LHCN-M2 (cell line): Measurements from ENCODE around the gene HACD1. TPM values are rescaled to one million over a fixed set of nuclear protein-coding genes. Genes with fewer than 3 reads are reported as not detected.

Experiments used
- DNase-seq: peaks from one replicate; pipeline ENCODE4 v3.0.0-alpha.2; 2012; ENCODE audit warnings: low read depth
- polyA plus RNA-seq: library from polyadenylated mRNA; unstranded; fragments of >200 nt; gene quantifications from one replicate; pipeline ENCODE4 v1.2.1, GENCODE V29; 2012; ENCODE audit warnings: missing spikeins
- total RNA-seq: library from RNA; depleted of rRNA; stranded (reverse); fragments of >200 nt; gene quantifications from 2 replicates; pipeline ENCODE4 v1.2.3, GENCODE V29; 2014; rRNA removed

Gene HACD1, protein sequence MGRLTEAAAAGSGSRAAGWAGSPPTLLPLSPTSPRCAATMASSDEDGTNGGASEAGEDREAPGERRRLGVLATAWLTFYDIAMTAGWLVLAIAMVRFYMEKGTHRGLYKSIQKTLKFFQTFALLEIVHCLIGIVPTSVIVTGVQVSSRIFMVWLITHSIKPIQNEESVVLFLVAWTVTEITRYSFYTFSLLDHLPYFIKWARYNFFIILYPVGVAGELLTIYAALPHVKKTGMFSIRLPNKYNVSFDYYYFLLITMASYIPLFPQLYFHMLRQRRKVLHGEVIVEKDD
- total RNA-seq = 39.8 and 44.3 TPM in 2 replicates
- 102 TPM for polyA plus RNA-seq

DNA sequence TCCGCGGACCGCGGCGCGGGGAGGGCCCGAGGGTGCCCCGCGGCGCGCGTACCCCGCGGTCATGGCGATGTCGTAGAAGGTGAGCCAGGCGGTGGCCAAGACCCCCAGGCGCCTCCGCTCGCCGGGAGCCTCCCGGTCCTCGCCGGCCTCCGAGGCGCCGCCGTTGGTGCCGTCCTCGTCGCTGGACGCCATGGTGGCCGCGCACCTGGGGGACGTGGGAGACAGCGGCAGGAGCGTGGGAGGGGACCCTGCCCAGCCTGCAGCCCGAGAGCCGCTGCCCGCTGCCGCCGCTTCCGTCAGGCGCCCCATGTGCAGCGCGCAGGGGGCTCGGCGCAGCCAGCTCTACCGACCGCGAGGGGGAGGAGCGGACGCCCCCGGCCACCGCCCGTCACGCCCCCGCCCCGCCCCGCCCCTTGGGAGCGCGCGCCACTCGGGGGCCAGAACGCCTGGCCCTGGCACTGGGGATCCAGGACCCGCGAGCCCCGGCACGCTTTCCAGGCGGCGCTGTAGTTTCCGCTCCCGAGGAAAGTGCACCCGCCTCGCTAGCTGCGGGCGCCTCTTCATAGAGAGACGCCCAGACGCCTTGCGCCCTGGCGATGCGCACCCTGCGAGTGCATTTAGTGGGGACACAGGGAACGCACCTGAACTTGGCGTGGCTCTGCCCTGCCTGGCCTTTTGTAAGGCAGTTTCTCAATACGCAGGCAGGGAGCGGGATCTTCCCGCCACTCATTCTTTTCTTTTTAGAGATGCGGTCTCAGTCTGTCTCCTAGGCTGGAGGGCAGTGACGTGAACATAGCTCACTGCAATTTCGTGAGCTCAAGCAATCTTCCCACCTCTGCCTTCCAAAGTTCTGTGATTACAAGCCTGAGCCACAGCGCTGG lies at the start of gene HACD1:
TSS of gene HACD1 (minus strand) at position 344 of the 881 bp plus-strand sequence. CDS start at position 309, 35 bp downstream.
- peak; percentile 67 for DNase-seq

DNA sequence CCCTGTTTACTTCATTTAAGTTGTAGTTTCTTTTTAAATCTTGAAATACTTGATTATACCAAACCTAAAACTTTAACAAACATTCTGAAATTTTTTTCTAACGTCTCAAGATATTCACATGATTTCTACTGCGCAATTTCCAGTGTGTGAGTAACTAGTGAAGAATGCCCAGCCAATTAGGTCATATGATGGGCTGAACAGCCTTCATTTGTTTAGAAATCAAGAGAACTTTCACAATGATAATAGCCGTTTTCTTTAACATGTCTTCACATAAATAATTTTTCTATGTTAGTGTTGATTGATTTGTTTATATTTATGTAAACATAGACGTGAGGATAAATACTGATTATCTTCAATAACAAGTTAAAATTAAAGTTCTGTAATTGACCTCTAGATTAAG lies 48.6 kb upstream of the HACD1 start:
- peak; percentile 91 for DNase-seq

DNA sequence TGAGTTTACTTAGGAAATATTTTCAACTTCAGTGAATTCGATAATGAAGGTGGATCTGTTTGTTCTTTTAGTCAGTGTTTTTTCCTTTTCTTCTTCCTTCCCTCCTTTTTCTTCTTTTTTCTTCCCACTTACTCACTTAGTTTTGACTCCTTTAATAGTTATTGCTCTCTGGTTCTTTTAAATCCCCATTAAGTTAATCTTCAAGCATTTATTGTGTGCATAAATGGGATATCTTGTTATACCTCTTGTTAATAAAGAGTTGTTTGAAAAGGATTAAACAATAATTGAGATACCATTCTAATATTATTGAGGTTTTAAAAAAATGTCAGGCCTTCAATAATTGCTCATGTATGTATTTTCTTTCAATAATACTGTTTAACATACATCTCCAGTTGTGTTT lies 46.3 kb upstream of the HACD1 start:
- DNase-seq = no peak

DNA sequence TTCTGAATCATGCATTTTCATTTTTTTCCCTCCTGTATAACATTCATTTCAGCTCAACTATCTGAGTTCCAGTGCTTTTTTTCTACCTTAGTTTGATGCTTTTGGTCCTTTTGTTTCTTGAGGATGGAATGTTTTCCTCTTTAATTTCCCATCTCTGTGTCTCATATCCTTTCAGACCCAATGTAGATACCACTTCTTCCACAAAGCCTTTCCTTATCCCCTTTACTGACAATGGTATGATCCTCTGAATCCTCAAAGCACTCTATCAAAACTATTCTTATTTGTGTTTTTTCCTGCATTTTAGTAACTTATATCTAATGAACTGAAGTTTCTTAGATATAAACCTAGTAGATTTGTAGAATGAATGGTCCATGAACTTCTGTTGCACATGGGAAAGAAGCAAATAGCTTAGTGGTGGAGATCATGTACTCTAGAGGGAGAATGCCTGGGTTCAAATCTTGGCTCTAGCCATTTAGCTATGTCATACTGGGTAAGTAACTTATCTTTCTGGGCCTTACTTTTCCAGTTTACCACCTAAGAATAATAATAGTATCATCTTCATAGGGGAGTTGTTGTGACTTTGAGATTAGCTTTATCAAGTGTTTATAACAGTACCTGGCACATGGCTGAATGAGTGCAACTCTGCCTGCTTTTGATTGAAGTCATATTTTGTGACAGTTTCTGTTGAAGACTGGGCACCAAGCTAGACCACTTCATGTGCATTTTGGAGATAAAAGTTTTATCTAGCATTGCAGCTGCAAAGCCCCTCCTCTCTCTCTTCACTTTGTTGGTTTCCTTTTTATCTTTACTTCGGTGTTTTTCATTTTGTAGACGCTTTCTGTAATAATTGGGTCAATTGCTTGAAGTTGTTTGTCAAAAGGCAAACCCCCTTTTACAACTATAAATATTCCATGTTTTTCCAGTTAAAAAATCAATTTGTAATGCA lies 45.3 kb upstream of the HACD1 start:
- DNase-seq = no peak

DNA sequence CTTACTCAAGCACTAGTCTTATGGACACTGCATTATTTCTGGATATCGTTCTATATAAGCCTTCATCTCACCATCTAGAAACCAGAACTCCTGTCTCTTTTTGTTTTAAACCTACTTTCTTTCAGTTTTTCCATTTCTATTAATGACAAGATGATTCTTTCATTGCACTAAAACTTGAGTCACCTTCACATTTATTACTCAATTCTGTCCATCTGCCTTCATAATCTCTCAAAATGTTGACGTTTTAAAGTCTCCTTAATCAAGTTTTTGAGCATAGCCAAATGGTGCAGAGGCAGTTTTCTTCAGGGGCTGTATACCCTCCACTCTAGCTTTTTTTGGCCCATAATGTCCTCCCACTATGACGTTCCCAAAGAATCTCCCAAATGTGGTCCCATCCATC lies 44.3 kb upstream of the HACD1 start:
- DNase-seq = no peak

DNA sequence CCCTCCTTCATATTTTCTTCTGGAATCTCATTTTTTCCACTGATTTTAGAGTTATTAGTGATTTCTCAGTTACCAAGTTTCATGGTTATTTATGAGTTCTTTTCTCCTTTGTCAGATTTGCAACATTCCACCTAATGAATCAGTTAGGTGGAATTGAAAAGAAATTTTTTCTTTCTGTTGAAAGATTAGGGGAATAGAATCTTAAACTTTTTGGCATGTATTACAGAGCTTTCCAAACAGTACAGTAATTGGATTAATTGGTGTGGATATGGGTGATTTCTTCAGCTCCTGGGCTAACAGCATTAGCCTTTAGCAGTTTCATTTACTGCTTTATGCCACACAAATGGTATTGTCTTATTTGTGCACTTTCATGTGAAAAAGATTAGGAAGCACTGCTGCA lies 43.7 kb upstream of the HACD1 start:
- no peak for DNase-seq

DNA sequence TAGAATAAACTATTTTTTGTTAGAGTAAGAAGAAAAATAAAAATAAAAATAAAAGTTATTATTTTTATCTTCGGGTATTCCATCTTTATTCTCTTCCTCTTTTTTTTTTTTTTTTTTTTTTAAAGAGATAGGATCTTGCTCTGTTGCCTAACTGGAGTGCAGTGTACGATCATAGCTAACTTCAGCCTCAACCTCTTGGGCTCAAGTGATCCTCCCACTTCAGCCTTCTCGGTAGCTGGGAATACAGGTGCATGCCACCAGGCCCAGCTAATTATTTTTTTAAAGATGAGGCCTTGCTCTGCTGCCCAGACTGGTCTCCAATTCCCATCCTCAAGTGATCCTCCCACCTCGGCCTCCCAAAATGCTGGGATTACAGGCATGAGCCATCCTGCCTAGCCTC lies 42.2 kb upstream of the HACD1 start:
- DNase-seq = no peak

DNA sequence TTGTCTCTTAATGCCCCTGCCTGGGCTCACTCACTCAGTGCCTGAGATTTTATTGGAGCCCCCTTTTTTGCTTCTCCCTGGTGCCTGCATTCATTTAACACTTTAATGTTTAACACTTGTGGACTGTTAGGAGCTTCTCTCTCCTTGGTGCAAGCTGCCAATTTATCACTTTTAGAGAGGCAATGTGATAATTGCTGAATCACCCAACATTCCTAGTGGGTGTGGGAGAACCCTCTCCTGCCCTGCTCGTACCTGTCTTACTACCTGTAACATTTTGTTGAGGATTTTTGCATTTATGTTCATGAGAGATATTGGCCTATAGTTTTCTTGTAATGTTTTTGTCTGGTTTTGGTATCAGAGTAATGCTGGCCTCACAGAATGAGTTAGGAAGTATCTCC lies 39.9 kb upstream of the HACD1 start:
- DNase-seq = no peak

DNA sequence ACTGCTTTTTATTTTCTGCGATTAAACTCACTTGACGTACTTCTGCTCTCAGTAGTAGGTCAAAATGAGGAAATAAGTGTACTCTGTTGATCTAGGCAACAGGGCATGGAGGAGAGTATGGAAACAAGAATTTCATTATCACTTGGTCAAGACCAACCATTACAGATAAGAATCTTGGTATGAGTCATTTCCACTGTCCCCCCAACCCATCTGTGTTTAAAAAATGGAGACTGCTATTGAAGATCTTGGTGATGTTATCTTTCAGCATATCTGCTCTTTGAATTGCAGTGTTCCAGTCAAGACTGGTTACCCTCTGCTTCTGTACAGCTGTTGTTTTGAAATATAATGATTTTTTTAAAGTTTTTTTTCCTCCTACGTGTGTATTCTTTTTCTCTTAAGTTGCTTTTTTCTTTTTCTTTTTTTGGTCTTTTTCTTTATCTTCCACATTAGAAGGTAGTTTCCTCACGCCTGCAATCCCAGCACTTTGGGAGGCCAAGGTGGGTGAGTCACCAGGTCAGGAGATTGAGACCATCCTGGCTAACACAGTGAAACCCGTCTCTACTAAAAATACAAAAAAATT lies 38.5 kb upstream of the HACD1 start:
- no peak for DNase-seq

DNA sequence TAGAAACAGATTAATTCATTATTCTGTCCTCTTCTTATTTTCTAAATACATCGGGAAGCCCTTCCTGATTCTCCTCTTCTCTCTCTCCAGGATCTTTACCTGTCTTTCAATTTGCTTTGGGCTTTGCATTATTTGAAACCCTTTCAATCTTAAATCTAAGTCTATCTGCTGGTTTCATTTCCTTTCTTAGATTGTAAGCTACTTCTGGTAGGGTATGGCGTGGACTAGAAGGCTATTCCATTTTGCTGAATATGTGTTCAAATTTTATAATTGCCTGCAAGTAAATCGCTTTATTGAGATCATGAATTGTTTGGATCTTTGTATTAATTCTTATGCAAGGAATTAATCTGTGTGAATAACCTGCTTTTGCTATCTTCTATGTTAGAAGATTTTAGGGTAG lies 37.8 kb upstream of the HACD1 start:
- DNase-seq = no peak

DNA sequence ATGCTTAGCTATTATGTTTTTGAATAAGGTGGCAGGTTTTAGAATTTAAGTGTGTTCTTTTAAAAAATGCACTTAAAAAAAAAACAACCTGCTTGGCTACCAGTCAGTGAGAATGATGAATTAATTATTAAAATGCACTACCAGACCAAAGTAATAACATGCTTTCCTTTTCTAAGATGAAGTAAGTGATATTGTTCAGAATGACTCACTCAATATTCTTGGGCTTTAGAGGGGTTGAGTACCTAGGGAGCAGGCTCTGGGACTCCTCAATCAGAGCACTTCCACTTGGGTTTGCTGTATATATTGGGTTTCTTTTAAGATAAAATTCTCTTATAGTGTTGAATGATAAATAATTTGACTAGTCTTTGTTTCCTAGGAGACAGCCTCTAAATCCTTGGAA lies 35.4 kb upstream of the HACD1 start:
- DNase-seq = peak; percentile 41

DNA sequence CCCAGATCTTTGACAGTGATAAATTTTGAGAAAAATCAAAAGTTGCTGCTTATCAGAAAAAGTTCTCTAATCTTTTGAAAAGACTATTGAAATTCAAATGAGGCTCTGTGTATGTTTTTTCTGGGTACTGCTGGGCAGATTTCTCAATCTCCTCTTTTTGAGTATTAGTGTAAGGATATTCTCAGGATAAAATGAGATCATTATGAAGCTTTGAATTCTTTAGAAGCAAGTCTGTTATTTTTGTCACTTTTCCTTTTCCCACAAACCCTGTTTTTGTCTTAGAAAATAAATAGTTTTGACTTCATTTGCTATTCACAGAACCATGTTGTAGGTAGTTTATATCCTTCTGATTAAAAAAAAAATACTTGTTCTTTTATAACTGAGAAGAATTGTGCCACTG lies 34.7 kb upstream of the HACD1 start:
- DNase-seq = no peak

DNA sequence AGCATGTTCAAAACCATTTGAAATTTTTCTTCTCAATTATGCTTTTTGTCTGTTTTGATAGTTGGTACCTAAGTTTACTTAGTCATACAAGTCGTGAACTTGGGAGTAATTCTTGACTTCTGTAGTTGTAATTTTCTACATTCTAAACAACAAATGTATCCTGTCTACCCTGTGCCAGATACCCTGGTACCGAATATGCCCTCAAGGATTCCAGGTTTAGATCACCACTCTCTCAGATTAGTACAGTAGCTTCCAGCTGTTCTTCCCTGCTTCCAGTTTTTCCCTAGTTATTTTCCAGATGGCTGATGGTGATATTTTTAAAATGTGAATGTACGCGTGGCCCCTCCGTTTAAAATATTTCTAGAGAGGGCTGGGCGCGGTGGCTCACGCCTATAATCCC lies 33.2 kb upstream of the HACD1 start:
- DNase-seq = peak; percentile 58

DNA sequence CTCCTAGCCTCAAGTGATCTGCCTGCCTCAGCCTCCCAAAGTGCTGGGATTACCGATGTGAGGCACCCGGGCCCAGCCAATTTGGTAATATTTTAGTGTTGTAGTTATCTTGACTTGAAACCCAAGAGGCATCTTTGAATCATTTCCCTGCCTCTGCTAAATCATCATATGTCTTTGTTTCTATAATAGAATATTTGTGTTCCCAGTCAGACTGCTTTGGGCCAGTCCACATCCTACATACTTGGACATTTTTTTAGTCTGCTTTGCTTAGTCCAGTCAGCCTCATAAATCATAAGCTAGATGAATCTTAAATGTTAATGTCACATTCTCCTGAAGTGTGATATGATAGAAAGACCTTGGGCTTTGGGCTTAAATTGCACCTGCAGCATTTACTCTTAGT lies 32.7 kb upstream of the HACD1 start:
- peak; percentile 49 for DNase-seq

DNA sequence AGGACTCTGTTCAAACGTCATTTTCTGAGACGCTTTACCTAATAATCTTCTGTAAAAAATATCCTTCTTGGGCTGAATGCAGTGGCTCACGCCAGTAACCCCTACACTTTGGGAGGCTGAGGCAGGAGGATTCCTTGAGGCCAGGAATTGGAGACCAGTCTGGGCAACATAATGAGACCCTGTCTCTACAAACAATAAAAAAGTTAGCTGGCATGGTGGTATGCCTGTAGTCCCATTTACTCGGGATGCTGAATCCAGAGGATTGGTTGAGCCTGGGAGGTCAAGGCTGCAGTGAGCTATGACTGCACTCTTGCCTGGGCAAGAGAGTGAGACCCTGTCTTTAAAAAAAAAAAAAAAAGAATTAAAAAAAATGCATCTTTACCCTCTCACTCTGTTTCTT lies 31.9 kb upstream of the HACD1 start:
- no peak for DNase-seq

DNA sequence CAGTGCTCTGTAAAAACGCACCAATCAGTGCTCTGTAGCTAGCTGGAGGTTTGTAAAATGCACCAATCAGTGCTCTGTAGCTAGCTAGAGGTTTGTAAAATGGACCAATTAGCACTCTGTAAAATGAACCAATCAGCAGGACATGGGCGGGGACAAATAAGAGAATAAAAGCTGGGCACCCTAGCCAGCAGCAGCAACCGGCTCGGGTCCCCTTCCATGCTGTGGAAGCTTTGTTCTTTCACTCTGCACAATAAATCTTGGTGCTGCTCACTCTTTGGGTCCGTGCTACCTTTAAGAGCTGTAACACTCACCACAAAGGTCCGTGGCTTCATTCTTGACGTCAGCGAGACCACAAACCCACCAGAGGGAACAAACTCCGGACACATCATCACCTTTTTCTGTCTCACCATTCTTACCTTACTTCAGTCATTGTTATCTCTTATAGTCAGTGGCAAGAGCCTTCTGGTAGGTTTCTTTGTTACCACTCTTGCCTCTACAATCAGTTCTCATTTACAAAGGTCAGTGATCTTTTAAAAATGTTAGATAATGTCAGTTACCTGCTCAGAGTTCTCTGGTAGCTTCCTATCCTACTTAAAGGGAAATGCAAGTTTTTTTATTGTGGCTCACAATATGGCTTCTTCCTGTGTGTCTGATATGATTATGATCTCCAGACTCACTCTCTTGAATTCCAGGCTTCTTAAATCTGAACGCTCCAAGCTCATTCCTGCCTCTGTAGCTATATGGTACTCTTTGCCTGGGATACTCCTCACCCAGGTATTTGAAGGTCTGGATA lies 31.3 kb upstream of the HACD1 start:
- no peak for DNase-seq

DNA sequence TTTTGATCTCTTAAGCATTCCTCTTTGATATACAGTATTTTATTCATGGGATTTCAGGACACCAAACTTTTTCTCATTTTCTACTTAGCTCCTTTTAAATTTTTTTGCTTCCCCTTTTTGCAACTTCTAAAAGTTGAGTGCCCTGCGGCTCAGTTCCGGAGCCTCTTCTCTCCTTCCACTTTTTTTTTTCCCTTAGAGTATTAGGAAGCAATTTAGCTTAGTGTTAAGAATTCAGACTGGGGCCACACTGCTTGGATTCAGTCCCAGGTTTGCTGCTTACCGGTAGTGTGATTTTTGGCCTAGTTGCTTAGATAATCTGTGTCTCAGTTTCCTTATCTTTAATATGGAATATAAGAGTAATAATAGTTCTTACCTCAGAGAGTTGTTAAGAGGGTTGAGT lies 30.2 kb upstream of the HACD1 start:
- no peak for DNase-seq

DNA sequence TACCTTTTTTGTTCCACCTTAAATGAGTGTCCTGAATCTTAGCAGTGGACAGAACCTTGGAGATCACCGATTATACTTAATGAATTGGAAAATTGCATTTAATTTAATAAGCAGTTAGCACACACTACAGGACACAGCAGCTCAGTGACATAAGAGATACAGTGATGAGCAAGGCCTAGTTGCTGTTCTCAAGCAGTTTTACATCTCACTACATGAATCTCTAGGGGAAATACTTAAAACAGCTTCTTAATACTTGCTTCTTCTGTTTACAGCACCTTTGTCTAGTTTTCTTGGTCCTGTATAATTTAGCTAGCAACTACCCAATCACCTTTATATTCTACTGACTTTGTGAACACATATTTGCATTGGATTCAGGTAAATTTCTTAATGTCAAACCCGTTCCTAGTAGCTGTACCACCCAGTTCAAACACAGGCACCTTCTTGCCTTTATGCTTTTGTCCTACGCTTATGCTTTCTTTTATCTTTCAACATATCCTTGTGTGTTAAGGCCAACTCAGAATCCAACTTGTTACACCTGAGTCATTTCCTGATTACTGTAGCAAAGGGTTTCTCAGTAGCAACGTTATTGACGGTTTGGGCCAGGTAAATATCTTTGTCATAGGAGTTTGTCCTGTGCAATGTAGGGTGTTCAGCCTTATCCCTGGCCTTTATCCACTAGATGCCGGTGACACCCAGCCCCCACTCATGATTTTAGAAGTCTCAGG lies 28.6 kb upstream of the HACD1 start:
- no peak for DNase-seq

DNA sequence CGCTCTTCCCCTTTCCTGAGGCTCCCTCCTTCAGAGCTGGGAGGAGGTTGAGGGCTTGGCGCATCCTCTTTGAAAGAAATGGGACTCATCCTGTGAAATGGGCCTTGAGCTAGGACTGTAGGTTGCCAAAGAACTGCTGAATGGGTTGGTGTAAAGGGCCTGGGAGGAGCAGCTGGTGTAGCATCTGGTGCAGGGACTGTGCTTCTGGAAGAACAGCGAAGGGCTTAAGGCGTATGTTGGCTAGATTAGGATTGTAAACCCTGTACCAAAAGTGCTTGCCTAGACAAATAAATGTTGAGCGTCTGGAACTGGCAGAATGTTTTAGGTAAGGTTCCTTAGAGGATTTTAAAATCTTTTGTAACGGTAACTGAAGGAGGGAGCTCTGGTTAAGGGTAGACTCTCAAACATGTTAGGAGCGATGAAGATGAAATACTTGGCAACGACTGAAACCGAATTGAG lies 27.3 kb upstream of the HACD1 start:
- peak; percentile 56 for DNase-seq
